Fibroblast of gingiva (primary cell): Measurements from ENCODE around the gene FOXP1.
A peak's percentile ranks its signal among the peaks of the same experiment; 100 is the strongest.

Experiments
- DNase-seq: peaks from one replicate; pipeline ENCODE4 v3.0.0-alpha.2; 2011; ENCODE audit warnings: low read depth

FOXP1 gene

DNA sequence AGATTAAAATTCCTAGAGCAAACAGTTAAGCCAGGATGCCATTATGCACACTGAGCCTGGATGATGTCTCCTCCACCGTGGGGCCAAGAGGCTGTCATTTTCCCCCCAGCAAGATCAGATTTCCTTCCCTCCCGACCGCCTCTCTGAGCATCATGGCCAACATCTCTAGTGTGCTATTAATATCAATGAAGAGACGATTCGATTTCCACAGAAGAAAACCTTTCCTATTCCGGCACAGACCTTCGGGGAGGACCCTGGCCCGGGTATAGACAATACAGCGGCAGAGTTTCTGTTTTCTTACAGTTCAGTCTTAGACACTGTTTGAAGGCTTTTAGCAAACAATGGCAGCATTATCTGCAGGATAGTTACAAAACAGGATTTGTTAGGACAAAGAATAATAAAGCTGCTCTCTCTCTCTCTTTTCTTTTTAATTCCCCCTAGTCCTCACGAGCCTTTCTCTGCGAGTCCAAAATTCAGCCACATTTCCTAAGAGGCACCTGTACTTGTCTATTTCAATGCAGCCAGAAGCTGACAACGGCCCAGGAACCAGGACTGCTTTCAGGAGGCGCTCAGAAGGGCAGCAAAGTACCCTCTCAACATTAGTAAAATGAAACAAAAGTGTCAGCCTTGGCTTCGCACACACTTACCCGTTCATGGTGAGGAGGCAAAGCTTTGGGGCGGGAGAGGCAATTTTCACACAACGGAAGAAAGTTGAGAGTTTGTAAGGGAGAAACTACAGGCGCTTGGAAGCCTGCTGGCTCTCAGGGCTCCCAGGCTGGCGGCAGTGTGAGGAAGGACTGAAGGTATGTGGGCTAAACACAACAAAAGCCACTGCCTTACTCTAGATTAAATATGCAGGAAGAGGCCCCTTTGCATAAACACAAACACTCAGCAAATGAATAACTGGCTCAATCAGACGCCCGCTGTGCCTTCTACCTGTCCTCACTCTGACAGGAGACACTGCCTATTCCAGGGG, 278.0 kb downstream of the FOXP1 start:
- DNase-seq, result no peak

DNA sequence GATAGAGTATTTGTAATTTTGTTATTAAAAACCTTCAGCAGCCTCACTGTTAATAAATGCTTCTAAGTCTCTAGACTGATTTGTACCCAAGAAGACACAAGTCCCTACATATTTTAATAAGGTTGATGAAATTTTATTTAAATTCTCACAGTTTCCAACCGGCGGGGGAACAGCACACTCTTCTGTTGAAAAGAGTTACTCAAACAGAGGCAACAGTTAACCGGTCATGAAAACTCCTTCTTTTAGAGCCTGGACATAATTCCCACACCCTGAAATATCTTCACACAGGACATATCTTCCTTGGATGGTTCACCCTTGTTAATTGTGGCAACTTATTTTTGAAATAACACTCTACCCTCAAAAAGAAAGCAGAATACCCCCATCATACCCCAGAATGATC, 278.8 kb downstream of the FOXP1 start:
- peak; percentile 42 for DNase-seq

DNA sequence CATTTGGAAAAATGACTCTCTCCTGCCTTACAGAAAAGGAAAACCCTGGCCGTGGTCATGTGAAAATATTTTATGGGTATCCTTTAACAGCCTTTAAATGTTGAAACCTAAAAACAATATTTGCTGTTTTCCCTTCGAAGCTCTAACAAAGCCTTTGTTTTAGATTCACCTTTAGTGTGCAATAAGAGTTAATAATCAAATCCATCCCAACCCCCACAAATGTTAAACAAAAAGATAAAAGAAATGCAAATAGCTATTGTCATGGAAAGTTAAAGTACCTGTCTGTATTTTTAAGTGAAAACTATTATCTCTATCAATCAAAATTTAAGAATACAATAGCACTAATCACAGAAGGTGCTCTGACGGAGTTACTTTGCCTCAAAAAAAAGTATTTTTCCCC, 279.3 kb downstream of the FOXP1 start:
- no peak for DNase-seq

DNA sequence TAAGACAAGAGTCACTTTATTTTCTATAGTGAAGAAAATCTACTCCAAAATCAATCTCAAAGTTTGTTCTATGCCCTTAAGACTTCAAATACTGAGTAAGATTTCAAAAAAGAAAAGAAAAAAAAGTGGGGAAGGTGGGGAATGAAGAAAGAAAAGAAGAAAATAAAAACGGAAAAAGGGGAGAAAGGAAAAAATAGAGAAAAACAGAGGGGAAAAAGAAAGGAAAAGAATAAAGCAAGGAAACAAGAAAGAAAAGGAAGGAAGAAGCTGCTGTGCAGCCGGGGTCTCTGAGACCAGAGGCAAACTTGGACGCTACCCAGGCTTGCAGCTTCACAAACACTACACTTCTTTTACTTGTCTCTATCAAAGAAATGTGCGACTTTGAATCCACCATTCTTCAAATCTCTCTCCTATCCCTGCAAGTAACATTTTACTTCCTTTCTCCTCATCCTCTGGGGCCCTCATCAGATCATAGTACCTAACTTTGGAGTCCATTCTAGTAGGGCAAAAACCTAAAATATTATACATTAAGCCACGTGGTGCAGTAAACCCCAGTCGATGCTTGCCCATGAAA, 279.8 kb downstream of the FOXP1 start:
- no peak for DNase-seq

DNA sequence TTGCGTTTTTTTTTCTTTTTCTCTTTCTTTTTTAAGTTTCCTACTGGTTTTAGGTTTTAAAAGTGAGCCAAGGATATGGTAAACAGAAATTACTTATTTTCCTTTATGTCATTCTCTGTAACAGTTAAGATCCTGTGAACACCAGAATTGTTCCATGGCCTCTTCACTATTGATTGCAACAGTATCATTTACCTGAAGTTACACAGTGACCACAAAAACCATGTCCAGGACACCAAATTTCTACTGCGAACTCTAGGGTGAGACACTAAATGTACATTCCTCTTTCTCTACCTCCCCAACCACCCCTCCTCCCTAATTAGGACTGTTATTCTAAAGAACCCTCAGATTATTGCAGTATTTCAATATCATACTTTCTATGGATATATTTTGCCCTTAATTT, 280.9 kb downstream of the FOXP1 start:
- no peak for DNase-seq

DNA sequence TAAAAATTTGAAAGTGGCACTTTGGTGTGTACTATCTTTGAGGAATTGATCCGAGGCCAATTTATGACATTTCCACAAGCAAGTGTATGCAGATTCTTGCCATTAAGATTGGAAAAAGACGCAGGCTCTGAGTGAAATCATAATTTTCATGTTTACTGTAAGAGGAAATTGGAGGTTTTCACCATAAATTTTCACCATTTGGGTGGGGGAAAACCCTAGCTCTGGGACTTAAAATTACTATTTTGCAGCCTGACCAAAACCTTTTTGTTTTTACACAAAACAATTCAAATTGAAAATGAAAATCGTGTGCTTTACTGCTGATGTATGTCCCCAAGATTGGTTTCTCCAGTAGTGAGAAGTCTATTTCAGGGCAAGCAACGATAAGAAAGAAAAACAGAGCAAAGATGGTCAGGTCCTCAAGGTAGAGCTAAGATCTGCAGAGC, 282.6 kb downstream of the FOXP1 start:
- no peak for DNase-seq

DNA sequence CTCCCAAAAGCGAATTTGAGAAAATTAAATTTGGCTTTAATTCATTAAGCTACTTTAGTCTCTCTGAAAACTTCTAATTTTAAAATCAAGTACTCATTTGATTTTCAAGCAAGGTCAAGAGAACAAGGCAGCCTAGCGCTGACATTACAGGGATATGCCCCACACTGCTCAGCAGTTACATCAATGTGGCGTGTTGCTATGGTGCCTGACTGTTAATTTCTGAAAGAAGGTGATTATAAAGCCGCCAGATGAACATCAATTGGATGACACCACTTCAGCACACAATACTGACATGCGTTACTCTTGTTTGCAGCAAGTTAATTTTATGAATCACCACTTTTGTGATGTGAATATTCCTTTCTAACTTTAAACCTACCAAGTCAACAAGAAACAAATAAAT, 284.4 kb downstream of the FOXP1 start:
- DNase-seq, result no peak

DNA sequence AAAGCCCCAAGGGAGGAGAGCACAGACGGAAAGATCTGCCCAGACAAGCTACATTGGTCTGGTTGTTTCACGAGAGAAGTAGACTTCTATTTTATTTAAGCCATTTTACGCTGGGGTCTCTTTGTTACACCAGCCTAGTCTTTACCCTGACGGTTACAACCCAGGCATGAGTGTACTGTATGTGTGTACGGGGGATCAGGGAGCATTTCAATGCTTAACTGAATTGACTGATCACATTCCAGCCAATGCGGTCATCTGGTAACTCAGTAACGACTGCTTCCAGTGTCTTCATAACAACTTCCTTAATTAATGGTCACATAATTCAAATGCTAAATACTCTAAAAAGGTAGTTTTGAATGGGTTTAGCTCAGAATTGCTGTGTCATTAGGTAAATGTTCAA, 288.6 kb downstream of the FOXP1 start:
- no peak for DNase-seq

DNA sequence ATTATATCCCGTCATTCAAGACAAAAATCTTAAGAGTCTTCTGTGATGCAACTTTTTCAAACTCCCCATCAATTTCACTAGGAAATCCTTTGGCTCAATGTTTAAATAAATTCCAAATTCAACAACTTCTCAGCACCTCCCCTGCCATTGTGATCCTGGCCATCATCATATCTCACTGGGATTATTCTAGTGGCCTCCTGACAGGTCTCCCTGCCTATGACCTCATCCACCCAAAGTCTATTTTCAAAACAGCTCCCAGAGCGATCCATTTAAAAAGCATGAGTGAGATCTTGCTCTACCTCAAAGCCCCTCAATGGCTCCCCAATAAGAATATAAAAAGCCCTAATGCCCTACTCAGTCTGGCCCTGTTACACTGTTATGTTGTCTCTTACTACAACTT, 293.2 kb downstream of the FOXP1 start:
- no peak for DNase-seq

DNA sequence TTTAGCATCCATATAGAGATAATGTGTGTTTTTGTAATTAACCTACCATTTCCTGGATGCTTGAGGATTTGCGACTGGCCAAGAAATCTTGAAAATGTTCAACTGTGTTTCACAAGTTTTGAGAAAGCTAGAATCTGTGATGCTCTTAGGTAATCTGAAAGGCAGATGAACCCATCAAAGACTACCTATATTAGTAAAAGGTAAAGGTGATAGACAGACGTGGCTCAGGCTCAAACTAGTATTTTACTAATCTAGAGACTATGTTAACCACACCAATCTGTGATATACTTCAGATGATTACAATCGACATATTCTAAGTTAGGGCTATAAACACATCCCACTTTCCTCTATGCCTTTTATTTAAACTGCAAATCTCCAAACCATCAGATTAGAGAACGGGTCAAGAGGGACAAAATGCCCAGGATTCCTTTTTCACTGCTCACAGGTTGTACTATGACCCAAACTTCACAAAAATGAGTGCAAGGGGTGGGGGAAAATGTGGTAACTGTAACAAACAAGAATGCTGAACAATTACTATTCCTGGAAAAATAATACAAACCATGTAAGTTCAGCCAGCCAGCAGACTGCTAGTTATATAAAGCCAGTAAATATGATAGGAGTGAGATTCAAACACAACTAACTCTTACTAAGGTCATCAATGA, 295.1 kb downstream of the FOXP1 start:
- no peak for DNase-seq

DNA sequence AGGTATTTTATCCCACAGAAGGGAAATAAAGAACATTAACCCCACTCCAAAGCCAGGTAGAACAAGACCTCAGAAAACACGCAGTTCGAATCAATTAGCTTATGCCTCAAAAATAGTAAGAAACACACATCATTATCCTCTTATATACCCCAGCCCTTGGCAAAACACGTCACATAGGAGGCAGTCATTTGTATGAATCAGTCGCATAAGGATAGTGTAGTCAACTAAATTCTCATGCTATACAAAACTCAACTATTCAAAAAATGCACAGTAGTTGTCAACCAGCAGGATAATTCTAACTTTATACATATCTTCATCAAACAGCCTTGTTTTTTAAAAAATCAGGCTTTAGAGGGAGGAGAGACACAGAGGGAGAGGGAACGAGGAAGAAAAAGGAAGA, 298.4 kb downstream of the FOXP1 start:
- DNase-seq, result no peak

DNA sequence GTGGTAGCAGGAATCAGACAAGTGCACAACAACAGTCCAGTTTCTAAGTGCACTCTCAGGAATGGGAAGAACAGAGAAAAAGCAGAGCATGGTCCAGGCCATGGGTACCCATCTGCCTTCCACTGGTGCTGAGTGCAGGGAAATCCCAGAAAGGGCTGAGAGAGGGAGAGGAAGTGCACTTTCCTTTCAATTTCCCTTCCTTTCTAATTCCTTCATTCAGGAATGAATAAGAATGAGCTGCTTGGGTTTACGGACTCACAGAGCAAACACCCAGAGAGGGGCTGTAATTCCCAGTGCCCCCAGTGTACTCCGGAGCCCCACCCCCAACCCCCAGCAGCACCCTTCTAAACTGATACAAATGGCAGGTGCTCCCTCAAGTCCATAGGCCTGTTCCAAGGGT, 300.6 kb downstream of the FOXP1 start:
- DNase-seq, result no peak

DNA sequence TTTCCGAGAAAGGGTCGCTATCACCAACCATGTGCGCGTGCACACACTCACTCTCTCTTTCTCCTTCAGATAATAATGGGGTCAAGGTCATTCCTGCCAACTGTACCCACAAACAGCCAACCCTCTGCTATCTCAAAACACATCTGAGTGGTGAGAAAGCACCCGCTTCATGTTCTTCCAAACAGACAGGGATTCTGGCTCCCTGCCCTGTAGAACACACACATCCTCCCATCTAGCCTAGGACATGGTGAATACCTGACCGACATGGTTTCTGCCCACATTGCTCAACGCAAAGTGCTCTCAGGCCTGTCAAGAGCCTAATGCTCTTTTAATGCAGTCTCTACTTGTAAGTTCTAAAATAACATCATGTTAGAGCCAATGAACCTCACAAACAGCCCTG, 302.2 kb downstream of the FOXP1 start:
- no peak for DNase-seq

DNA sequence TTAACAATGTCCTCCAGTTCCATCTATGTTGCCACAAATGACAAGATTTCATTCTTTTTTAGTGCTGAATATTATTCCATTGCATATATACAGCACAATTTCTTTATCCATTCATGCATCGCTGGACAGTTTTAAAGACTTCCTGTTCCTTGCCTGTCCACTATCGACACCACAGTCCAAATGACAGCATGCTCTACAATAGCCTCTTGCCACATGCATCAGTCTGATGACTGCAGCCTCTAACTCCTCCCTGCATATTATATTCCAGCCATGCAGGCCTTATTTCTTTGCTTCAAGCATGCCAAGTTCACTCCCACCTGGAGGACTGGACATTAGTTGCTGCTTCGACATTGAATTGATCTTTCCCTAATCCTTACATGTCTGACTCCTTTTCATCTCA, 306.2 kb downstream of the FOXP1 start:
- DNase-seq, result no peak

DNA sequence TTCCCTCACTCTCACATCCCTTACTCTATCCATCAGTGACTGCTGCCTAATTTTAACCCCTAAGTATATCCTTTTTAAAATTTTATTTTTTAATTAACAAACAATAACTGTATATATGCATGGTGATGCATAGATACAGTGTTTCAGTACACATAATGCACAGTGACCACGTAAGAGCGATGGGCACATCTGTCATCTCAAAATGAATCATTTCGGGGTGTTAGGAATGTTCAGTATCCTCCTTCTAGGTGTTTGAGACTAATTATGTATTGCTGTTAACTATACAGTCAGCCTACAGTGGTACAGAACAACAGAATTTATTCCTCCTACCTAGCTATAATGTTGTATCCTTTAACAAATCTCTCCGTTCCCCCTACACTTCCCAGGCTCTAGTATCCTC, 307.0 kb downstream of the FOXP1 start:
- DNase-seq, result no peak

DNA sequence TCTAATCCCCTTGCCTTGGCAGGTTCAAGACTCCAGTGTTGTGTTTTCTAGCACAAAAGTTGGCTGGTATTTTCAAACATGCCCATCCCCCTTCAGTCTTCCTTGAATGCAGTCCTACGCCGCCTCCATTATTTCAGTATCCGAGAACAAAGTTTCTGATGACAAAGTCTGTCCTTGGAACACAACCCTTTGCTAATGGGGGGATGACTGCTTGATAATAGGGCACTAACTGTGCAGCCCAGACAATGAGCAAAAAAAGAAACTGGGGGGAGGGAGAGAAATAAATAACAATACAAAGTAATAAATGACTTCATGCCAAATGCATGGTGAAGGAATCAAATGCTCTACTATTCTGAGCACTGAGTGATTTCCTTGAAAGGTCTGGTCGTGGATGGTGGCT, 310.1 kb downstream of the FOXP1 start:
- no peak for DNase-seq

DNA sequence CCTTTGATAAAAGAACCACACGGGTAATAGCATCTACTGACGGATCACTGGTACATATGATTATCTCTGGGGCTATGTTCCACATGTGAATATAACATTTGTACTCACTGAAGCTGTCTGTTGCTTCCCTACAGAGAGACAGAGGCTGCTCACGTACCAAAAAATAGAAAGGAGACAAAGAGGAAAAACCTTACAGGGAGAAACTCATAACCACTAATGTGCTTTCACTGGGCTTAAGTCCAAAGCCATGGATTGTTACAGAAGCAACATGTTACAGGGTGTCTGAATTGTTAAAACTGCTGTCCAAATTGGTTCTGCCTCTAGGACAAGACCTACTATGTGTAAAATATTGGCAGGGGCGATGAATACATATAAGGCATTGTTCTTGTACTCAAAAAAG, 311.9 kb downstream of the FOXP1 start:
- DNase-seq, result no peak

DNA sequence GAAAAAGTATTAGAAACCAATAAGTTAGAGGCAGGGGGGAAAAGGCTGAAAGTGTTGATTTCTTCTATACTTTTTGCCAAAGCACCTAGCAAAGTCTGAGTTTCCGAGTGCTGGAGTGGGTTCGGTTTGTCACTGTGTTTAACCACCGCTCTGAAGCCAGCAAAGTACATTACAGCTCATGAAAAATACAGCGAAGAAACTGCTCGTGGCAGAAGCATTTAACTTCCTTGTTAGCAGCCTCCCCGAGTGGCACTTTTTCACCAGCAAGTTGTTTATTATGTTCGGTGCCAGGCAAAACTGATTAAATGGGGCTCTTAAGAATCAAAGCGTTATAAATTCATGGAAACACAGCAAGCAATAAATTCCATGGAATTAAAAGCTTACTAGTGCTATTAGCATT, 313.6 kb downstream of the FOXP1 start:
- no peak for DNase-seq

DNA sequence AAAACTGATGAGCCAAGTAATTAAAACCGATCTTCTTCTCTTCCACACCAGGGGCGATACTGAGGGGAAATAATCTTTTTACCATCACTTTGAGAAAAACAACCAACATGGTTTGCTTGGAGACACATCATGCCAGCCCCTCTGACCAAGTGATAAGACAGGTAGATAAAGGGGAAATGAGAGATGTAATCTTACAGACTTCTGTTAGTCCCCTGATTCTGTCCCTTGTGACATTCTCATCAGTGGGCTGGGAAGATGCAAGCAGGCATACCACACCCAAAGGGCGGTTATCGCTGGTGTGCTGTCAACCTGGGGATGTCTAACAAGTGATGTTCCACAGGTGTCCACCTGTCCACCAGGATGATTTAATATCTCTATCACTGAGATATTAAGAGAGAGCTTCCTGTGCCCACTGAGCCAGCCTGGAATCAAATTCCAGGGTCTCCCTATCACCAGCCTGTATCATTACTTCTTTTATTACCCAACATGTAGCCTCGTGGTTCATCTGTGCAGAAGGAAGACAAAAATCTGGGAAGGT, 315.0 kb downstream of the FOXP1 start:
- no peak for DNase-seq

DNA sequence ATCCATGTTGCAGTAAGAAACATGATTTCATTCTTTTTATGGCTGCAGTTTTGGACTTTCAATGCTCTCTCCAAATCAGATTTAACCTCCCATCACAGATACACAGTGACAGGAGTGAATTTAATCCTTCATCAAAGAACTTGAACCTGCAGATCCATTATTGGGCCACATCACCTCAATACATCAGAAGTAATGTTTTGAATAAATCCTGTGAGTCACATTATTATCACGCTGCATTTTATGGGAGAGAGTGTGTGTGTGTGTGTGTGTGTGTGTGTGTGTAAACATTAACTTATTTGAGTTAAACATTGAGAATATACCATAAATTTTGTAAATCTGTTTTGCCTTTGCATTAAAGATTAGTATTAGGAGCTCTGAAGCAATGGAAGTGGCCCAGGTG, 316.7 kb downstream of the FOXP1 start:
- no peak for DNase-seq

DNA sequence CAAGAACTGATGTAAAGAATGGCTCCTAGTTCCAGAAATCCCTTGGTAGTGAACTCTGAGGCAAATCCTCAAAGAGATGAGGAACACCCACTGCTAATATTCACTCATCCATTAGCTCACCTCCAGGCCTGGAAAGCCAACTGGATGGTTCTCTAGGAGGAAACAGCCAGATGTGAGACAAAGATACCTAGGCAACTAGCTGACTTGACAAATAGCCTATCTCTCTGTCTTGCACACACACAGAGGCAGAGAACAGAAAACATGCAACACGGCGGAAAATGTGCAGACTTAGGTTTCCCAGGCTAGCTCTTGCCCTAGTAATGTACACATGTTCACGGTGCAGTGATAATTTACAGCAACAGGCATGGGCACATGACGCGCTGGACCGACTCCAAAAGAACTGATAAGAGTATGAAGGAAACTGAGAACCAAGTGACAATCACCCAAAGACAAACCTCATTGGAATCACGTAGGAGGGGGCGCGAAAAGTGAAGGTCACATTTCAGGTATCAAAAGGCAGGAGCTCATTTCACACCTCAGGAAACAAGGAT, 318.1 kb downstream of the FOXP1 start:
- DNase-seq, result no peak

DNA sequence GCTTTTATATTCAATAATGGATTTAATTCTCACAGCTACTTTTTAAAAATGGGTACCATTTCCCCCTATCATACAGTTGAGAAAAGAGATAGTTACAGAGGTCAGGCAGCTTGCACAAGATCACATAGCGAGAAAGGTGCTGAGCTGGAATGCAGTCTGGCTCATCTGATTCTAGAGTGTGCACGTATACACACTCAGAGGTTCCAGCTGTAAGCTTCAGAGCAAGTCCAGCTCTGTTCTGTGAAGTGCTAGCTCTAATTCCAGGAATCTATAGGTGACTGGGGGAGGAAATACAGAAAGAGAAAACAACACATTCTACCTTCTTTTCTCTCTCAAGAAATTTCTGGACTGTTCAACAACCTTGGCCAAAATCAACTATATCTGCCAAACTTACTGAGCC, 318.7 kb downstream of the FOXP1 start:
- DNase-seq, result no peak
